GM23338 (cell line): ENCODE results near the gene SLC4A5. TPM values are rescaled to one million over a fixed set of nuclear protein-coding genes. Genes with fewer than 3 reads are reported as not detected.
A peak's percentile ranks its signal among the peaks of the same experiment; 100 is the strongest.

Source experiments
- ATAC-seq: fragments of 200-7000 bp; cut with Tn5 transposase; 3 replicates; pipeline ENCODE4 v1.9.1; 2020
- DNase-seq: peaks from one replicate; pipeline ENCODE4 v3.0.0-alpha.2; 2015; ENCODE audit warnings: low spot score
- H2AFZ ChIP-seq: fragments of 200-600 bp; sonication (generic); 2 replicates; pipeline ENCODE4 v1.8.0; 2016; ENCODE audit warnings: antibody characterized with exemption, mild to moderate bottlenecking, moderate library complexity
- H3F3A ChIP-seq: fragments of 200-600 bp; sonication (generic); replicated peaks from 2 replicates; pipeline ENCODE4 v1.8.0; 2017; ENCODE audit warnings: antibody characterized with exemption, mixed run types, low read depth
- H3K27ac ChIP-seq: fragments of 200-600 bp; sonication (generic); 2 replicates; pipeline ENCODE4 v1.6.1; 2016; ENCODE audit warnings: low read depth
- H3K27me3 ChIP-seq: fragments of 200-600 bp; sonication (generic); 2 replicates; pipeline ENCODE4 v1.8.0; 2016; ENCODE audit warnings: mild to moderate bottlenecking, mixed run types, moderate library complexity; ENCODE audit not compliant: insufficient read depth
- H3K36me3 ChIP-seq: fragments of 200-600 bp; sonication (generic); 2 replicates; pipeline ENCODE4 v1.8.0; 2016; ENCODE audit warnings: mild to moderate bottlenecking; ENCODE audit not compliant: insufficient read depth
- H3K4me1 ChIP-seq: fragments of 200-600 bp; sonication (generic); 2 replicates; pipeline ENCODE4 v1.8.0; 2016; ENCODE audit warnings: mild to moderate bottlenecking, moderate library complexity; ENCODE audit not compliant: insufficient read depth
- H3K4me2 ChIP-seq: fragments of 200-600 bp; sonication (generic); 2 replicates; pipeline ENCODE4 v1.7.1; 2017; ENCODE audit warnings: mixed run types
- H3K4me3 ChIP-seq: fragments of 200-600 bp; sonication (generic); 2 replicates; pipeline ENCODE4 v1.6.1; 2016; ENCODE audit warnings: mixed run types
- H3K79me2 ChIP-seq: fragments of 200-600 bp; sonication (generic); replicated peaks from 2 replicates; pipeline ENCODE4 v1.8.0; 2017; ENCODE audit warnings: mild to moderate bottlenecking; ENCODE audit not compliant: insufficient read depth
- H3K9me2 ChIP-seq: fragments of 200-600 bp; sonication (generic); 2 replicates; pipeline ENCODE4 v1.8.0; 2017; ENCODE audit not compliant: insufficient read depth
- H4K20me1 ChIP-seq: fragments of 200-600 bp; sonication (generic); replicated peaks from 2 replicates; pipeline ENCODE4 v1.8.0; 2017; ENCODE audit warnings: mild to moderate bottlenecking; ENCODE audit not compliant: insufficient read depth
- H3K27ac Mint-ChIP-seq: 2 replicates; pipeline ENCODE4 v1.8.0; 2020; ENCODE audit warnings: inconsistent platforms, mild to moderate bottlenecking, moderate library complexity, mixed read lengths
- H3K27me3 Mint-ChIP-seq: 3 replicates; pipeline ENCODE4 v1.8.0; 2022; ENCODE audit warnings: low read depth, mild to moderate bottlenecking, moderate library complexity, mixed read lengths, inconsistent platforms; ENCODE audit not compliant: insufficient read depth, poor library complexity
- H3K36me3 Mint-ChIP-seq: 3 replicates; pipeline ENCODE4 v1.8.0; 2021; ENCODE audit warnings: low read depth, mild to moderate bottlenecking, inconsistent platforms, moderate library complexity, mixed read lengths
- H3K4me1 Mint-ChIP-seq: 3 replicates; pipeline ENCODE4 v1.8.0; 2020; ENCODE audit warnings: mild to moderate bottlenecking, inconsistent platforms, mixed read lengths
- H3K4me3 Mint-ChIP-seq: 3 replicates; pipeline ENCODE4 v1.8.0; 2021; ENCODE audit warnings: moderate library complexity, mild to moderate bottlenecking, inconsistent platforms, mixed read lengths
- H3K9me3 Mint-ChIP-seq: 3 replicates; pipeline ENCODE4 v1.8.0; 2020; ENCODE audit warnings: moderate library complexity, mild to moderate bottlenecking, inconsistent platforms, mixed read lengths
- ETS1 ChIP-seq: IDR thresholded peaks from 2 replicates; pipeline ENCODE4 v1.6.1; 2016; ENCODE audit warnings: antibody characterized with exemption
- EZH2 ChIP-seq: fragments of 200-600 bp; sonication (generic); IDR thresholded peaks from one replicate; pipeline ENCODE4 v1.8.0; 2017; ENCODE audit warnings: antibody characterized with exemption, mild to moderate bottlenecking, low read depth; ENCODE audit not compliant: unreplicated experiment
- EZH2phosphoT487 ChIP-seq: fragments of 200-600 bp; sonication (generic); IDR thresholded peaks from one replicate; pipeline ENCODE4 v1.8.1; 2018; ENCODE audit warnings: antibody characterized with exemption; ENCODE audit not compliant: unreplicated experiment
- JUNB ChIP-seq: IDR thresholded peaks from one replicate; pipeline ENCODE4 v1.6.1; 2016; ENCODE audit warnings: antibody characterized with exemption; ENCODE audit not compliant: unreplicated experiment
- NANOG ChIP-seq: IDR thresholded peaks from 2 replicates; pipeline ENCODE4 v1.6.1; 2016; ENCODE audit warnings: antibody characterized with exemption, borderline replicate concordance
- POLR2AphosphoS5 ChIP-seq: IDR thresholded peaks from 2 replicates; pipeline ENCODE4 v1.6.1; 2016; ENCODE audit warnings: antibody characterized with exemption, low read depth
- STAT1 ChIP-seq: IDR thresholded peaks from one replicate; pipeline ENCODE4 v1.6.1; 2016; ENCODE audit warnings: antibody characterized with exemption; ENCODE audit not compliant: unreplicated experiment
- ZNF114 ChIP-seq: fragments of 250-450 bp; sonication (Bioruptor Pico); IDR thresholded peaks from 2 replicates; pipeline ENCODE4 v1.5.0; 2020; ENCODE audit warnings: mild to moderate bottlenecking, moderate library complexity
- ZNF462 ChIP-seq: fragments of 250-450 bp; sonication (Bioruptor Pico); IDR thresholded peaks from 2 replicates; pipeline ENCODE4 v1.5.0; 2020; ENCODE audit warnings: mild to moderate bottlenecking, moderate library complexity
- polyA plus RNA-seq: library from polyadenylated mRNA; unstranded; fragments of >200 nt; fragmentation: Nextera tagmentation; extraction: Ambion mirVana; gene quantifications from 2 replicates; pipeline ENCODE4 v1.2.1, GENCODE V29; 2016
- total RNA-seq: library from RNA; depleted of rRNA; stranded (reverse); fragments of >200 nt; shearing (Covaris generic); gene quantifications from 2 replicates; pipeline ENCODE4 v1.2.3, GENCODE V29; 2014
- TF ChIP-seq, protein P1 (sequence below), 2 experiments: fragments of 200-600 bp in 1 of 2; sonication (generic) in 1 of 2; conservative IDR thresholded peaks; 2 replicates each; pipeline versions ENCODE4 v1.5.1 to v1.6.1; 2016 to 2017; ENCODE audit warnings: antibody characterized with exemption in 2 of 2, low read depth in 2 of 2, mild to moderate bottlenecking in 2 of 2, moderate library complexity in 1 of 2

SLC4A5 gene
- total and polyA plus RNA-seq, 2 experiments from 2014 or later, result 0.24 to 0.70 TPM

GRCh38 chr2:74328074-74328473, 15.1 kb downstream of the SLC4A5 start:
- Mint-ChIP-seq H3K27me3 (no peaks in the 10 kb centered on the region), H3K36me3 (no peaks in the 10 kb centered on the region), H3K9me3 (no peaks in the 10 kb centered on the region), H3K27ac (no peak overlapping the region), H3K4me3 (no peak overlapping the region), H3K4me1 (peaks cover 5% of the 10 kb centered on the region; the same call in 1 of the 3 replicates)
- Histone ChIP-seq H3K27me3 (no peaks in the 10 kb centered on the region), H3K27ac (no peak overlapping the region), H3K79me2 (no peaks in the 10 kb centered on the region), H4K20me1 (no peaks in the 10 kb centered on the region), H3K4me1 (no peaks in the 10 kb centered on the region), H3K36me3 (no peaks in the 10 kb centered on the region), H3K4me2 (no peak overlapping the region), H3F3A (no peaks in the 10 kb centered on the region), H3K4me3 (no peak overlapping the region), H2AFZ (0 out of 2 replicates have a peak overlapping the region, but pooled peaks have one; percentile 33), H3K9me2 (no peaks in the 10 kb centered on the region)
- DNase-seq (peak; percentile 42), ATAC-seq (peak; percentile 95)
- TF ChIP-seq NANOG (no peak), ETS1 (no peak), ZNF462 (no peak)

GRCh38 chr2:74327627-74328026, 15.6 kb downstream of the SLC4A5 start:
- no peaks in the 10 kb centered on the region for H4K20me1 ChIP-seq
- H3K4me3 Mint-ChIP-seq, result no peak overlapping the region
- H3K27ac Mint-ChIP-seq, result no peak overlapping the region
- H3K36me3 ChIP-seq, result no peaks in the 10 kb centered on the region
- H2AFZ ChIP-seq, result 0 out of 2 replicates have a peak overlapping the region, but pooled peaks have one; percentile 33
- H3K36me3 Mint-ChIP-seq, result no peaks in the 10 kb centered on the region
- H3F3A ChIP-seq, result no peaks in the 10 kb centered on the region
- H3K79me2 ChIP-seq, result no peaks in the 10 kb centered on the region
- H3K4me3 ChIP-seq, result no peak overlapping the region
- no peak overlapping the region for H3K4me2 ChIP-seq
- H3K27me3 Mint-ChIP-seq, result no peaks in the 10 kb centered on the region
- H3K4me1 ChIP-seq, result no peaks in the 10 kb centered on the region
- H3K27ac ChIP-seq, result no peak overlapping the region
- ATAC-seq, result no peak
- H3K9me2 ChIP-seq, result no peaks in the 10 kb centered on the region
- H3K9me3 Mint-ChIP-seq, result no peaks in the 10 kb centered on the region
- H3K27me3 ChIP-seq, result no peaks in the 10 kb centered on the region
- no peak for DNase-seq
- H3K4me1 Mint-ChIP-seq, result peaks cover 5% of the 10 kb centered on the region; the same call in 1 of the 3 replicates
- TF ChIP-seq, protein P1, sequence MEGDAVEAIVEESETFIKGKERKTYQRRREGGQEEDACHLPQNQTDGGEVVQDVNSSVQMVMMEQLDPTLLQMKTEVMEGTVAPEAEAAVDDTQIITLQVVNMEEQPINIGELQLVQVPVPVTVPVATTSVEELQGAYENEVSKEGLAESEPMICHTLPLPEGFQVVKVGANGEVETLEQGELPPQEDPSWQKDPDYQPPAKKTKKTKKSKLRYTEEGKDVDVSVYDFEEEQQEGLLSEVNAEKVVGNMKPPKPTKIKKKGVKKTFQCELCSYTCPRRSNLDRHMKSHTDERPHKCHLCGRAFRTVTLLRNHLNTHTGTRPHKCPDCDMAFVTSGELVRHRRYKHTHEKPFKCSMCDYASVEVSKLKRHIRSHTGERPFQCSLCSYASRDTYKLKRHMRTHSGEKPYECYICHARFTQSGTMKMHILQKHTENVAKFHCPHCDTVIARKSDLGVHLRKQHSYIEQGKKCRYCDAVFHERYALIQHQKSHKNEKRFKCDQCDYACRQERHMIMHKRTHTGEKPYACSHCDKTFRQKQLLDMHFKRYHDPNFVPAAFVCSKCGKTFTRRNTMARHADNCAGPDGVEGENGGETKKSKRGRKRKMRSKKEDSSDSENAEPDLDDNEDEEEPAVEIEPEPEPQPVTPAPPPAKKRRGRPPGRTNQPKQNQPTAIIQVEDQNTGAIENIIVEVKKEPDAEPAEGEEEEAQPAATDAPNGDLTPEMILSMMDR (conservative IDR thresholded peaks at IDR 0.05; ENCODE audit: low read depth in 2 of 2), result no peak
- TF ChIP-seq POLR2AphosphoS5 (no peak), STAT1 (no peak), EZH2phosphoT487 (no peak), ZNF114 (no peak), EZH2 (no peak), ETS1 (no peak), JUNB (no peak)
